K562 (cell line): ENCODE results near the gene ACAP3. TPM values are rescaled to one million over a fixed set of nuclear protein-coding genes. Genes with fewer than 3 reads are reported as not detected.
A peak's percentile ranks its signal among the peaks of the same experiment; 100 is the strongest.

Source experiments
- ADNP ChIP-seq: fragments of 200-800 bp; sonication (Bioruptor generic); IDR thresholded peaks from 2 replicates; pipeline ENCODE4 v1.6.1; 2016; ENCODE audit warnings: missing genetic modification characterization, missing compliant biosample characterization
- ATF6 ChIP-seq: sonication (generic); formaldehyde crosslinking; IDR thresholded peaks from 2 replicates; pipeline ENCODE4 v1.4.0; 2020; ENCODE audit warnings: mild to moderate bottlenecking, missing genetic modification reagents
- CBX2 ChIP-seq: fragments of 200-600 bp; sonication (generic); IDR thresholded peaks from one replicate; pipeline ENCODE4 v1.6.1; 2012; ENCODE audit warnings: mild to moderate bottlenecking, low read length, inconsistent platforms; ENCODE audit not compliant: insufficient read depth, poor library complexity, severe bottlenecking
- CHD4 ChIP-seq: fragments of 200-600 bp; sonication (generic); IDR thresholded peaks from 3 replicates; pipeline ENCODE4 v1.6.1; 2012; ENCODE audit warnings: low read depth, mild to moderate bottlenecking, mixed read lengths, low read length, inconsistent platforms; ENCODE audit not compliant: insufficient read depth, insufficient replicate concordance, poor library complexity, severe bottlenecking
- DIDO1 ChIP-seq: fragments of 450-650 bp; IDR thresholded peaks from 2 replicates; pipeline ENCODE4 v1.6.1; 2016; ENCODE audit warnings: low read depth, missing biosample characterization, missing genetic modification characterization
- E2F3 ChIP-seq: fragments of 250-450 bp; sonication (Bioruptor Pico); IDR thresholded peaks from 2 replicates; pipeline ENCODE4 v1.4.0; 2020; ENCODE audit warnings: mild to moderate bottlenecking
- GATAD2B ChIP-seq: fragments of 450-650 bp; IDR thresholded peaks from 2 replicates; pipeline ENCODE4 v1.6.1; 2017; ENCODE audit warnings: mild to moderate bottlenecking, borderline replicate concordance
- HMGN3 ChIP-seq: IDR thresholded peaks from 2 replicates; pipeline ENCODE4 v1.6.1; 2011; ENCODE audit warnings: borderline replicate concordance, low read depth, mild to moderate bottlenecking, mixed read lengths, low read length; ENCODE audit not compliant: insufficient read length; ENCODE audit errors: extremely low read depth
- JUN ChIP-seq, 2 experiments: sonication (generic) in 1 of 2; formaldehyde crosslinking in 1 of 2; IDR thresholded peaks; 2 replicates each; pipeline versions ENCODE4 v1.6.1 to v1.8.0; 2012 to 2022; ENCODE audit warnings: borderline replicate concordance in 2 of 2, mild to moderate bottlenecking in 2 of 2, improper control_type of control experiment in 1 of 2, low read depth in 1 of 2, low read length in 1 of 2, missing genetic modification reagents in 1 of 2
- KAT7 ChIP-seq: sonication (generic); formaldehyde crosslinking; IDR thresholded peaks from 2 replicates; pipeline ENCODE4 v1.8.0; 2022; ENCODE audit warnings: missing genetic modification reagents, mild to moderate bottlenecking, borderline replicate concordance
- KLF6 ChIP-seq: fragments of 250-450 bp; sonication (Bioruptor Pico); IDR thresholded peaks from 2 replicates; pipeline ENCODE4 v1.4.0; 2020; ENCODE audit warnings: mild to moderate bottlenecking, moderate library complexity, borderline replicate concordance
- MED1 ChIP-seq: sonication (generic); formaldehyde crosslinking; IDR thresholded peaks from 2 replicates; pipeline ENCODE4 v1.8.1; 2023; ENCODE audit warnings: missing genetic modification reagents, borderline replicate concordance
- PREB ChIP-seq: sonication (generic); formaldehyde crosslinking; IDR thresholded peaks from 2 replicates; pipeline ENCODE4 v1.8.1; 2023; ENCODE audit warnings: mild to moderate bottlenecking, missing genetic modification reagents
- PYGO2 ChIP-seq: fragments of 450-650 bp; IDR thresholded peaks from 2 replicates; pipeline ENCODE4 v1.6.1; 2016; ENCODE audit warnings: mild to moderate bottlenecking, missing genetic modification characterization, moderate library complexity, missing compliant biosample characterization
- SIRT6 ChIP-seq: IDR thresholded peaks from one replicate; pipeline ENCODE4 v1.6.1; 2012; ENCODE audit warnings: low read depth, mild to moderate bottlenecking, control low read depth, inconsistent platforms, low read length, moderate library complexity
- TAL1 ChIP-seq: fragments of 450-650 bp; IDR thresholded peaks from 2 replicates; pipeline ENCODE4 v1.6.1; 2016; ENCODE audit warnings: mild to moderate bottlenecking
- ZFP36 ChIP-seq: fragments of 150-350 bp; IDR thresholded peaks from 2 replicates; pipeline ENCODE4 v1.6.1; 2018; ENCODE audit warnings: low read length, low read depth; ENCODE audit not compliant: partially characterized antibody
- ZNF143 ChIP-seq: sonication (generic); formaldehyde crosslinking; IDR thresholded peaks from 2 replicates; pipeline ENCODE4 v1.9.0; 2022; ENCODE audit warnings: mild to moderate bottlenecking, missing genetic modification reagents
- ZNF639 ChIP-seq, 2 experiments: fragments of 200-800 bp in 1 of 2; sonication (Bioruptor generic) in 1 of 2; sonication (generic) in 1 of 2; formaldehyde crosslinking in 1 of 2; IDR thresholded peaks in 1 of 2; conservative IDR thresholded peaks in 1 of 2; 2 replicates each; pipeline versions ENCODE4 v1.5.0 to v1.6.1; 2016 to 2020; ENCODE audit warnings: missing compliant biosample characterization in 1 of 2, missing genetic modification characterization in 1 of 2, missing genetic modification reagents in 1 of 2
- polyA plus RNA-seq, 8 experiments: library from polyadenylated mRNA; depleted of rRNA in 4 of 8; stranded (reverse) in 5 of 8; unstranded in 3 of 8; fragments of >200 nt; fragmentation: Nextera tagmentation in 2 of 8; fragmentation: Illumina TruSeq in 1 of 8; extraction: Ambion mirVana in 2 of 8; extraction: Trizol in 1 of 8; gene quantifications; 2 replicates each; pipeline versions ENCODE4 v1.2.1 to v1.2.3, GENCODE V29; 2011 to 2014; ENCODE audit warnings: inconsistent platforms in 1 of 8, missing spikeins in 1 of 8
- total RNA-seq, 7 experiments: library from RNA; depleted of rRNA in 6 of 7; stranded (reverse); fragments of >200 nt in 6 of 7; fragmentation: Illumina TruSeq in 2 of 7; extraction: Trizol in 2 of 7; gene quantifications; 2 replicates each; pipeline versions ENCODE4 v1.2.1 to v1.2.3, GENCODE V29; 2011 to 2021; ENCODE audit warnings: low replicate concordance in 1 of 7

The ACAP3 gene
- total and polyA plus RNA-seq, 9 of the 15 experiments (the other 6 are each of a cell fraction or from before 2014, with no cell fraction given) = 0.01 to 49.0 (median 12.0) TPM

GRCh38 chr1:1305300-1306069, 2.2 kb downstream of the ACAP3 start (continued):
- TF ChIP-seq PREB (0 out of 2 replicates have a peak, but pooled peaks have one; percentile 7), CHD4 (no peak), ZFP36 (no peak), ZNF639 (CRISPR knock-in tag; conservative IDR thresholded peaks at IDR 0.05 in 1 of 2, IDR thresholded peaks at IDR 0.05 in 1 of 2) (no peak), ADNP (tag) (no peak), DIDO1 (no peak), TAL1 (no peak), KAT7 (CRISPR knock-in tag) (no peak), ZNF143 (CRISPR knock-in tag) (no peak), KLF6 (CRISPR knock-in tag) (no peak), JUN (IDR thresholded peaks at IDR 0.05; ENCODE audit: borderline replicate concordance, low read depth, low read length) (peak; percentile 66; the same call in 1 of the 2 replicates), JUN (CRISPR knock-in tag; IDR thresholded peaks at IDR 0.05; ENCODE audit: borderline replicate concordance) (no peak), SIRT6 (no peak), MED1 (CRISPR knock-in tag) (no peak), CBX2 (no peak), ATF6 (CRISPR knock-in tag) (no peak), PYGO2 (no peak), GATAD2B (no peak), HMGN3 (peak; percentile 70), E2F3 (CRISPR knock-in tag) (no peak)
